Panc1 (cell line): ENCODE data around the gene TXN2. TPM values are rescaled to one million over a fixed set of nuclear protein-coding genes. Genes with fewer than 3 reads are reported as not detected.

ENCODE experiments used
- ATAC-seq: fragments of 200-7000 bp; cut with Tn5 transposase; 2 replicates; pipeline ENCODE4 v1.9.1; 2020; ENCODE audit warnings: mild to moderate bottlenecking, moderate library complexity
- BruUV-seq: library from RNA; stranded (reverse); fragments of 400-500 nt; replicated peaks from 2 replicates; lab custom pipeline; 2021; lab: Mats Ljungman, UMichigan
- CTCF ChIA-PET: fragments of 300-600 bp; sonication (Branson Sonifier 250); formaldehyde crosslinking; loops from one replicate; lab custom pipeline; 2022; ENCODE audit warnings: antibody characterized with exemption; lab: Charles Lee
- POLR2A ChIA-PET: fragments of 300-600 bp; sonication (Branson Sonifier 250); formaldehyde crosslinking; loops from one replicate; lab custom pipeline; 2022; ENCODE audit warnings: antibody characterized with exemption; lab: Charles Lee
- DNase-seq: peaks from one replicate; pipeline ENCODE4 v3.0.0-alpha.2; 2010; ENCODE audit warnings: low read depth, low spot score
- H3K27ac ChIP-seq: 2 replicates; pipeline ENCODE4 v1.5.1; 2011; ENCODE audit warnings: mild to moderate bottlenecking, low read length, inconsistent platforms
- H3K27me3 ChIP-seq: fragments of 200-500 bp; sonication (Bioruptor generic); 2 replicates; pipeline ENCODE4 v1.6.0; 2014; ENCODE audit warnings: low read length, inconsistent platforms; ENCODE audit not compliant: control insufficient read depth, insufficient read depth
- H3K36me3 ChIP-seq: fragments of 200-500 bp; sonication (Bioruptor generic); 2 replicates; pipeline ENCODE4 v1.5.1; 2014; ENCODE audit warnings: inconsistent platforms, mild to moderate bottlenecking, low read length, moderate library complexity; ENCODE audit not compliant: control insufficient read depth, insufficient read depth
- H3K4me1 ChIP-seq: 2 replicates; pipeline ENCODE4 v1.5.1; 2011; ENCODE audit warnings: inconsistent platforms, mild to moderate bottlenecking, low read length, moderate library complexity; ENCODE audit not compliant: control insufficient read depth, insufficient read depth
- H3K4me3 ChIP-seq, 2 experiments: 2 replicates each; pipeline ENCODE4 v1.5.1; 2011 to 2012; ENCODE audit warnings: low read depth in 2 of 2, low read length in 2 of 2, mild to moderate bottlenecking in 2 of 2, inconsistent platforms in 1 of 2, moderate library complexity in 1 of 2
- H3K9me3 ChIP-seq: fragments of 200-500 bp; sonication (Bioruptor generic); 2 replicates; pipeline ENCODE4 v1.5.1; 2014; ENCODE audit warnings: low read depth, mild to moderate bottlenecking, inconsistent platforms, low read length, moderate library complexity; ENCODE audit not compliant: control insufficient read depth, insufficient read depth
- CTCF ChIP-seq: fragments of 450-650 bp; IDR thresholded peaks from 2 replicates; pipeline ENCODE4 v1.5.1; 2017; ENCODE audit warnings: mild to moderate bottlenecking
- POLR2AphosphoS5 ChIP-seq: IDR thresholded peaks from 2 replicates; pipeline ENCODE4 v1.6.1; 2012; ENCODE audit warnings: mild to moderate bottlenecking, low read depth, low read length, moderate library complexity
- SIN3A ChIP-seq: IDR thresholded peaks from 2 replicates; pipeline ENCODE4 v1.6.1; 2012; ENCODE audit warnings: low read depth, mild to moderate bottlenecking, low read length, moderate library complexity, borderline replicate concordance; ENCODE audit not compliant: insufficient read depth
- TCF7L2 ChIP-seq: IDR thresholded peaks from 2 replicates; pipeline ENCODE4 v1.6.1; 2011; ENCODE audit warnings: mild to moderate bottlenecking, low read depth, low read length, inconsistent platforms
- in situ Hi-C: cut with HindIII; loops from 2 replicates; pipeline ENCODE4 v1.10.0; 2016; ENCODE audit warnings: low sequenced_read_pairs, low pct_unique_long_range_greater_than_20kb
- intact Hi-C: fragments of 100-400 bp; cut with micrococcal nuclease; formaldehyde crosslinking; loops from one replicate; pipeline ENCODE4 v1.10.0; 2022; ENCODE audit not compliant: unreplicated experiment
- total RNA-seq: library from RNA; stranded (reverse); gene quantifications from one replicate; pipeline ENCODE4 v1.2.1, GENCODE V29; 2021; ENCODE audit not compliant: unreplicated experiment
- TF ChIP-seq, protein P1 (sequence below), 2 experiments: IDR thresholded peaks; 2 replicates each; pipeline ENCODE4 v1.6.1; 2011 to 2012; ENCODE audit warnings: low read depth in 2 of 2, control low read depth in 1 of 2, low read length in 1 of 2, mild to moderate bottlenecking in 1 of 2, moderate library complexity in 1 of 2; ENCODE audit not compliant: insufficient read depth in 1 of 2

The TXN2 gene
- total RNA-seq, 1 experiment from 2014 or later, result 64.1 TPM

- DNase-seq, result no peak
- no peak for TF ChIP-seq TCF7L2
- no peak for TF ChIP-seq SIN3A
- no peak for TF ChIP-seq CTCF
- TF ChIP-seq, protein P1, sequence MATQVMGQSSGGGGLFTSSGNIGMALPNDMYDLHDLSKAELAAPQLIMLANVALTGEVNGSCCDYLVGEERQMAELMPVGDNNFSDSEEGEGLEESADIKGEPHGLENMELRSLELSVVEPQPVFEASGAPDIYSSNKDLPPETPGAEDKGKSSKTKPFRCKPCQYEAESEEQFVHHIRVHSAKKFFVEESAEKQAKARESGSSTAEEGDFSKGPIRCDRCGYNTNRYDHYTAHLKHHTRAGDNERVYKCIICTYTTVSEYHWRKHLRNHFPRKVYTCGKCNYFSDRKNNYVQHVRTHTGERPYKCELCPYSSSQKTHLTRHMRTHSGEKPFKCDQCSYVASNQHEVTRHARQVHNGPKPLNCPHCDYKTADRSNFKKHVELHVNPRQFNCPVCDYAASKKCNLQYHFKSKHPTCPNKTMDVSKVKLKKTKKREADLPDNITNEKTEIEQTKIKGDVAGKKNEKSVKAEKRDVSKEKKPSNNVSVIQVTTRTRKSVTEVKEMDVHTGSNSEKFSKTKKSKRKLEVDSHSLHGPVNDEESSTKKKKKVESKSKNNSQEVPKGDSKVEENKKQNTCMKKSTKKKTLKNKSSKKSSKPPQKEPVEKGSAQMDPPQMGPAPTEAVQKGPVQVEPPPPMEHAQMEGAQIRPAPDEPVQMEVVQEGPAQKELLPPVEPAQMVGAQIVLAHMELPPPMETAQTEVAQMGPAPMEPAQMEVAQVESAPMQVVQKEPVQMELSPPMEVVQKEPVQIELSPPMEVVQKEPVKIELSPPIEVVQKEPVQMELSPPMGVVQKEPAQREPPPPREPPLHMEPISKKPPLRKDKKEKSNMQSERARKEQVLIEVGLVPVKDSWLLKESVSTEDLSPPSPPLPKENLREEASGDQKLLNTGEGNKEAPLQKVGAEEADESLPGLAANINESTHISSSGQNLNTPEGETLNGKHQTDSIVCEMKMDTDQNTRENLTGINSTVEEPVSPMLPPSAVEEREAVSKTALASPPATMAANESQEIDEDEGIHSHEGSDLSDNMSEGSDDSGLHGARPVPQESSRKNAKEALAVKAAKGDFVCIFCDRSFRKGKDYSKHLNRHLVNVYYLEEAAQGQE (IDR thresholded peaks at IDR 0.05; ENCODE audit: insufficient read depth in 1 of 2, low read depth in 2 of 2, low read length in 1 of 2), result no peak
- no peak for TF ChIP-seq POLR2AphosphoS5
- in situ Hi-C loops, result no loop called here
- no peaks in the 10 kb centered on the region for H3K9me3 ChIP-seq
- ChIA-PET POLR2A (interaction anchor here (0.6 kb wide), 1 partner anchor 15 kb away, joined by 9 read pairs; no protein-coding TSS in a partner anchor), CTCF (no interaction called here)
- no peak overlapping the region for H3K4me3 ChIP-seq
- H3K36me3 ChIP-seq, result no peaks in the 10 kb centered on the region
- no TSS peak for BruUV-seq
- intact Hi-C loops, result no loop called here
- no peaks in the 10 kb centered on the region for H3K27me3 ChIP-seq
- H3K27ac ChIP-seq, result no peak overlapping the region
- no peak for ATAC-seq
- H3K4me1 ChIP-seq, result peaks cover 6% of the 10 kb centered on the region
These were observed 38.2 kb downstream of the TXN2 start for GRCh38 chr22:36443198-36443770.

GRCh38 chr22:36442506-36443197 lies 38.8 kb downstream of the TXN2 start:
- H3K4me3 ChIP-seq, result no peak overlapping the region
- no peaks in the 10 kb centered on the region for H3K36me3 ChIP-seq
- no TSS peak for BruUV-seq
- ChIA-PET CTCF (no interaction called here), POLR2A (interaction anchor here (0.6 kb wide), 1 partner anchor 14 kb away, joined by 9 read pairs; no protein-coding TSS in a partner anchor)
- no peak overlapping the region for H3K27ac ChIP-seq
- no peak for DNase-seq
- no peaks in the 10 kb centered on the region for H3K27me3 ChIP-seq
- intact Hi-C loops (no loop called here), in situ Hi-C loops (no loop called here)
- no peak for TF ChIP-seq POLR2AphosphoS5
- H3K4me1 ChIP-seq, result peaks cover 6% of the 10 kb centered on the region
- no peaks in the 10 kb centered on the region for H3K9me3 ChIP-seq
- no peak for ATAC-seq
